HG02870 (cell line): Measurements from ENCODE around the gene TSR3.
A peak's percentile ranks its signal among the peaks of the same experiment; 100 is the strongest.

ENCODE experiments used
- ATAC-seq: cut with Tn5 transposase; IDR thresholded peaks from one replicate; pipeline ENCODE4 v1.9.1; 2021; ENCODE audit warnings: mild to moderate bottlenecking, moderate library complexity; ENCODE audit not compliant: unreplicated experiment

Gene TSR3

GRCh38 chr16:1351582-1352362 is at the start of gene TSR3, which contains the start of gene GNPTG:
TSS of gene TSR3 (minus strand) at chr16:1351878. CDS start at chr16:1351804, 74 bp downstream.
TSS of gene GNPTG (plus strand) at chr16:1351931. CDS start at chr16:1351966, 35 bp downstream.
- peak; percentile 79 for ATAC-seq

GRCh38 chr16:1401061-1401757 is 49.5 kb upstream of the TSR3 start:
- ATAC-seq: no peak

GRCh38 chr16:1398826-1399581 is 47.3 kb upstream of the TSR3 start:
- ATAC-seq: no peak

GRCh38 chr16:1398351-1398750 is 46.7 kb upstream of the TSR3 start:
- no peak for ATAC-seq

GRCh38 chr16:1397779-1398178 is 46.1 kb upstream of the TSR3 start:
- no peak for ATAC-seq

GRCh38 chr16:1395444-1396031 is 43.9 kb upstream of the TSR3 start:
- no peak for ATAC-seq

GRCh38 chr16:1394367-1394951 is 42.8 kb upstream of the TSR3 start:
- ATAC-seq: no peak

- ATAC-seq: no peak
These were observed 42.0 kb upstream of the TSR3 start for GRCh38 chr16:1393613-1394176.

GRCh38 chr16:1392826-1393225 is 41.1 kb upstream of the TSR3 start:
- no peak for ATAC-seq

- ATAC-seq: no peak
These were observed 38.6 kb upstream of the TSR3 start for GRCh38 chr16:1390239-1390779.

GRCh38 chr16:1389762-1390161 is 38.1 kb upstream of the TSR3 start:
- ATAC-seq: no peak

GRCh38 chr16:1387331-1387730 is 35.7 kb upstream of the TSR3 start:
- ATAC-seq: no peak

GRCh38 chr16:1385232-1385631 is 33.6 kb upstream of the TSR3 start:
- no peak for ATAC-seq

- ATAC-seq: no peak
These were observed 31.9 kb upstream of the TSR3 start for GRCh38 chr16:1383556-1383955.

GRCh38 chr16:1381612-1382406 is 30.1 kb upstream of the TSR3 start:
- ATAC-seq: no peak

GRCh38 chr16:1380195-1380594 is 28.5 kb upstream of the TSR3 start:
- no peak for ATAC-seq

GRCh38 chr16:1379304-1380076 is 27.8 kb upstream of the TSR3 start:
- no peak for ATAC-seq

- no peak for ATAC-seq
These were observed 27.2 kb upstream of the TSR3 start for GRCh38 chr16:1378804-1379303.
